GM21447 (cell line): ENCODE data around the gene PPP4R3A.
"Not testable (repeated sequence)": the region's sequence is repeated elsewhere in the genome, so short reads cannot be mapped to it uniquely, and the experiment has no call there.

Experiments
- ATAC-seq: cut with Tn5 transposase; IDR thresholded peaks from one replicate; pipeline ENCODE4 v1.9.1; 2021; ENCODE audit not compliant: unreplicated experiment

PPP4R3A gene

DNA sequence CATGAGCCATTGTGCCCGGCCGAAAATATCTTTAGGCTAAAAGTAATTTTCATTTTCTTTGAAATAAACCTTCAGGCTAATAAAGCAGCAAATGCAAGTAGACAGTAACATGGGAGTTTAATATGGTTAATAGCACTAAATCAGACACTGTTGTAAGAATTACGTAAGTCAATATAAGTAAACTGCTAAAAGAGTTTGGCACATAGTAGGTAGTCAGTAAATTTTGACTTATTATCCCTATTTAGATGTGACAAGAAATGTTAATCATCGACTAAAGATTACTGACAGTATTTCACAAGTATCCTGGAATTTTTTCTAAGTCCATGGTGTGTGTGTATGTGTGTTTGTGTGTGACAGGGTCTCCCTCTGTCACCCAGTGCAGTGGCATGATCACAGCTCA lies 3.9 kb downstream of the PPP4R3A start:
- ATAC-seq: no peak

DNA sequence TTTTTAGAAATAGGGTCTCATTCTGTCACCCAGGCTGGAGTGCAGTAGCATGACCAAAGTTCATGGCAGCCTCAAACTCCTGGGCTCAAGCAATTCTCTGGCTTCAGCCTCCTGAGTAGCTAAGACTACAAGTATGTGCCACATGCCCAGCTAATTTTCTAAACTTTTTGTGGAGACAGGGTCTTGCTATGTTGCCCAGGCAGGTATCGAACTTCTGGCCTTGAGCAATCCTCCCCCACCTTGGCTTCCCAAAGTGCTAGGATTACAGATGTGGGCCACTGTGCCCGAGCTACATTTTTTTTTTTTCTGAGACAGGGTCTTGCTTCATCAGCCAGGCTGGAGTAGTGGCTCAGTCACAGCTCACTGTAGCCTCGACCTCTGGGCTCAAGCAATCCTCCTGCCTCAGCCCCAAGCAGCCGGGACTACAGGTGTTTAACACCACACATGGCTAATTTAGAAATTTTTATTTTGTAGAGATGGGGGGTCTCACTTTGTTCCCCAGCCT lies 7.1 kb downstream of the PPP4R3A start:
- ATAC-seq: no peak

DNA sequence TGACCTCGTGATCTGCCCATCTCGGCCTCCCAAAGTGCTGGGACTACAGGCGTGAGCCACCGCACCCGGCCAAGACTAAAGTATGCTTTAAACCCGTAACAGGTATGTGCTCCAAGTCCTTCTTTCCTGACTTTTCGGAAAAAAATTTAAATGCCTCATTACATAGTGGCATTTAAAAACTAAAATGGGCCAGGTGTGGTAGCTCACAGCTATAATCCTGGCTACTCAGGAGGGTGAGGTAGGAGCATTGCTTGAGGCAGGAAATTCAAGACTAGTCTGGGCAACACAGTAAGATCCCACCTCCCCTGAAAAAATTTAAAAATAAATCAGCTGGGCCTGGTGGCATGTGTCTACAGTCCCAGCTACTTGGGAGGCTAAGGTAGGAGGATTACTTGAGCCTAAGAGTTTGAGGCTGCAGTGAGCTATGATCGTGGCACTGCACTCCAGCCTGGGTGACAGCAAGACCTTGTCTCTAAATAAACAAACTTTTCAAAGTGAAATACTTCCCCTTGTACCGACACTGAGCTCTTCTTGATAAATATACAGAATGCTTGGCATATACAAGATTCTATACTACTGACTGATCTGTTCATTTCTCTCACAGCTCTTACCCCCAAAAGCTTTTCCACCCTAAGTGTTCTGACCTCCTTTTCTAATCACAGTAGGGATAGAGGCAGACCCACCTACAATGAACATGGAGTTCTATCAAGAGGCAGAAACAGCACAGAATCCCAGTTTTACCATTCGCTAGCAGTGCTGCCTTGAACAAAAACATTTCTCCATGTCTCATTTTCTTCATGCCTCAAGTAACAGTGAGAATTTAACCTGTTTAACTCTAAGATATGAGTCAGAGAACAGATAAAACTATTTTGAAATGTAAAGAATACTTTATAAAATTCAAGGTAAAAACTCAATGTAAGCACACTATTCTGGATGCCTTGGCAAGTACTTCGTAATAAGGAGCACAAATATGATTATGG lies 7.9 kb downstream of the PPP4R3A start:
- no peak for ATAC-seq

DNA sequence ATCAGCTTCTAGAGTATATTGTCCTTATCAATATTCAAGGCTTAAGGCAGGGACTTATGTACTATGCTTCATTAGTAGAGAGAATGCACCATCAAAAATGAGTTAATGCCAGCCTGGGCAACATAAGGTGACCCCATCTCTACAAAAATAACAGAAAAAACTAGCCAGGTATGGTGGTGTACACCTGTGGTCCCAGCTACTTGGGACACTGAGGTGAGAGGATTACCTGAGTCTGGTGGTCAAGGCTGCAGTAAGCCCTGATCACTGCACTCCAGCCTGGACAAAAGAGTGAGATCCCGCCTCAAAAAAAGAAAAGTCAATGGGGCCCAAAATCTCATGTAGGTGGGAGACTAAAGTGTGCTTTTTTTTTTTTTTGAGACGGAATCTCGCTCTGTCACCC lies 8.8 kb downstream of the PPP4R3A start:
- ATAC-seq: no peak

DNA sequence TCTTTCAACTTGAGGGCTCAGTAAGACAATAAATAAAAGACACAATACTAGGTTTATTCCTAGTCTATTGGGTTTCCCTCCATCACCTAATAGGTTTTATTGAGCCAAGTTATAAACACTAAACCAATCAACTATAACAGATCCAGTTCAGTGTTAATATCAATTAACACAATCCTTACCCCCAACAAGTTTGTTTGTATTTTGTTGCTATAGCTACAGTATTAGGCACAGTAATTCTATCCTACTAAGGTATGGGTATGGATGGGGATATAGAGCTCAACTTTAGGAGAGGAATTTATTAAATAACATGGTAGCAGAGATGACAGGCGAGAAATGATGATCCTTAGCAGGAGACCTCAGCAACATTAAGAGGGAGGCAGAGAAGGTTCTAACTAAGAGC lies 13.3 kb downstream of the PPP4R3A start:
- ATAC-seq: no peak

DNA sequence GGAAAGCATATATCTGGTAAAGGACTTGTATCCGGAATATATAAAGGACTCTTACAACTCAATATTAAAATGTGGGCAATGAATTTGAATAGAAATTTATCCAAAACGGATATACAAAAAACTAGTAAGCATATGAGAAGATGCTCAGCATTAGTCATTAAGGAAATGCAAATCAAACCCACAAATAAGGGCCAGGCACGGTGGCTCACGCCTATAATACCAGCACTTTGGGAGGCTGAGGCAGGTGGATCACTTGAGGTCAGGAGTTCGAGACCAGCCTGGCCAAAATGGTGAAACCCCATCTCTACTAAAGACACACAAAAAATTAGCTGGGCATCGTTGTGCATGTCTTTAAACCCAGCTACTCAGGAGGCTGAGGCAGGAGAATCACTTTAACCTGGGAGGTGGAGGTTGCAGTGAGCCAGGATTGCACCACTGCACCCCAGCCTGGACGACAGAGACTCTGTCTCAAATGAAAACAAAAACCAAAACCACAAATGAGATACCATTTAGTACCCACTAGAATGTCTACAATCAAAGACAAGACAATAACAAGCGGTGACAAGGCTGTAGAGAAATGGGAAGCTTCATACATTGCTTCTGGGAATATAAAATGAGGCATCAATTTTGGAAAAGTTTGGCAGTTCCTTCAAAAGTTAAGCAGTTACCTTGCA lies 15.6 kb downstream of the PPP4R3A start:
- ATAC-seq: not testable (repeated sequence)

DNA sequence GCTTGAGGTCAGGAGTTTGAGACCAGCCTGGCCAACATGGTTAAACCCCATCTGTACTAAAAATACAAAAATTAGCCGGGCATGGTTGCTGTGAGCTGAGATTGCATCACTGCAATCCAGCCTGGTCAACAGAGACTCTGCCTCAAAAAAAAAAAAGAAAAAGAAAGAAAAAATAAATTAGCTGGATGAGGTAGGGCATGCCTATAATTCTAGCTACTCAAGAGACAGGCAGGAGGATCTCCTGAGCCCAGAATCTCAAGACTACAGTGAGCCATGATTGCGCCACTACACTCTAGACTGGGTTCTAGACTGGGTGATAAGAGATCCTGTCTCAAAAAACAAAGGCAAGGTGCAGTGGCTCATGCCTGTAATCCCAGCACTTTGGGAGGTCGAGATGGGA lies 16.9 kb downstream of the PPP4R3A start:
- ATAC-seq: no peak

DNA sequence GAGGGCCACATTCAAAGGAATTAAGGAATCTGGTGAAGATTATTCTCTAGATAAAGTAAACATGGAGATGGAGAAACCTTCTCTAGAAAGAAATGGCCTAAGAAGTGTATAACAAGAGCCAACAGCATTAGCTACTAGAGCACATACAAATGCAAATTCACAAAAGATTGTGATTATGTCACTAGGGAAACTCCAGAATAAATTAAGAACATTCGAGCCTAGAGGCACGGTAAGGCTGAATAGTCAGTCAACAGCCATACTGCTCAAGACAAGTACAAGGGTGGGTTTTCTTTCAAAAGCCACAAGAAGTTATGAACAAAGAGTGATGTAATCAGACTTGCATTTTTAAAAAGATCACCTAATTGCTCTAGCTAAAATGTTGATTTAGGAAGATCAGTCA lies 25.4 kb downstream of the PPP4R3A start:
- no peak for ATAC-seq

DNA sequence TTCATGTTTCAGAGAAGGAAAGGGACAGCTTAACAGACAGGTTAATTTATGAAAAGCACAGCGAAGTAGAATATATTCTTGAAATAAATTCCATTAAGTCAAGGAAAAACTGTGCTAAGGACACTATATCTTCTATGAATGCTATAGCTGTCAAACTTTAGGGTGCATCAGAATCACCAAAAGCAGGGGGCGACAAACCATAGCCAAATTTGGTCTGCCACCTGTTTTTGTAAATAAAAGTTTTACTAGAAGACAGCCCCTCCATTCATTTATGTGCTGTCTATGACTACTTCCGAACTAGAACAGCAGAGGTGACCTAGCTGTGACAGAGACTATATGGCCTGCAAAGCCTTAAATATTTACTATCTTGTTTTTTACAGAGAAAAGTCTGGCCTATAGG lies 25.9 kb downstream of the PPP4R3A start:
- no peak for ATAC-seq

DNA sequence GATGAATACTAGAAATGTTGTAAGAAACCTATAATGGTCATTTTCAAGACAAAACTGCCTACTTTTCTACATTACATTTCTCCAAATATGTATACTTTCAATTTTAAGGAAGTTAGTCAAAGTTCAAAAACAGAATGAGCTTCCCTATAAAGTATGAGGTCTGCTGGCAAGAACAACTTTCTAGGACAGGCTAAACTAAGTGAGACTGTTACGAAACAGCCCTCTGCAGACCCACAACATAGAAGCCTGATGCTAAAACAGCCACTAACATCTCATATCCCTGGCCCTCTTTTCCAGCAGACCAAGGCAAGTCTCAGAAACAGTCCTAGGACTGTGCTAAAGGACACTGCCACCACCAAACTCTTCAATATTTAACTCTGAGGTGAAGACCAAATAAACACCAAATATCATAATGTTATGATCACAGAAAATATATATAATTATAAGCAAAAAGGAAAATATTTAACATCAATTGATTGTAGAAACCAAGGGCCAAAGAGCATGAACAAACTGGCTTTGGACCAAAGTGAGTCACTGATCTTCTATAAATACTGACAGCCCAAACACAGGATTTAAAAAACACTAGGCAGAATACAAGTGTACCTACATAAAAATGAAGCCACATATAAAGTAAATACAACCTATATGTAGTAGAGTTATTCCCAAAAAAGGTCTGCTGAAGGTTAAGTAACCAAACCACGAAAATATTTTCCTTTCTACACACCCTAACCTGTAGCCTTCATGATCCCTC lies 27.7 kb downstream of the PPP4R3A start:
- no peak for ATAC-seq

DNA sequence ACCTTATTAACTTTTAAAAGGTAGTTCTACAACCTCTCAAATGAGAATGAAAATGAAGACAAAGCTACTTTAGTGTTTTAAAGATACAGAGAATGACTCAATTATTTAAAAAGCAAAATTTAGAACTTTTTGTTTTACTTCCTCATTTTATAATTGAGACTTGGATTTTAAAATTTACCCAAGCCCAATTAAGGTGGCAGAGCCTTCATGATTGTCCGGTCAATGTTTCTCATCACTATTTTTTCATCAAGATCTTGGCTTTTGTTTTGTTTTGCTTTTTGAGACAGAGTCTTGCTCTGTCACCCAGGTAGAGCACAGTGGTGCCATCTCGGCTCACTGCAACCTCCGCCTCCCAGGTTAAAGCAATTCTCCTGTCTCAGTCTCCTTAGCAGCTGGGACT lies 32.7 kb downstream of the PPP4R3A start:
- ATAC-seq: no peak

DNA sequence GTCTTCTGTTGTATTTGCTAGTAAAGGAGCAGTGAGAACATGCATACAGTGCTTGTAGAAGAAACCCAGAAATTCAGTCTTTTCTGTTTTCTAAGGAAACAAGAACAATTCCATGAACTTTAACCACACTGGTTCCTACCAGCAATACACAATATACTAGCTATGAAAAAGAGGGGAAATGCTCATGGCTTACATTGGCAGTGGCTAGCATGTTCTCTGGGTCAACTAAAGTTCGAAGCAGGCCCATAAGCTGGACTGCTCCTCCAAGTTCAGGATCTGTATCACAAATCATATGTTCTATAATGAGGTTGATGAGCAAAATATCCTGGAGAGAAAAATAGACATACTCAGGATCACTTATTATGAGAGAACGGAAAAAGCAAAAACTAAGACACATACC lies 37.1 kb downstream of the PPP4R3A start:
- ATAC-seq: no peak

DNA sequence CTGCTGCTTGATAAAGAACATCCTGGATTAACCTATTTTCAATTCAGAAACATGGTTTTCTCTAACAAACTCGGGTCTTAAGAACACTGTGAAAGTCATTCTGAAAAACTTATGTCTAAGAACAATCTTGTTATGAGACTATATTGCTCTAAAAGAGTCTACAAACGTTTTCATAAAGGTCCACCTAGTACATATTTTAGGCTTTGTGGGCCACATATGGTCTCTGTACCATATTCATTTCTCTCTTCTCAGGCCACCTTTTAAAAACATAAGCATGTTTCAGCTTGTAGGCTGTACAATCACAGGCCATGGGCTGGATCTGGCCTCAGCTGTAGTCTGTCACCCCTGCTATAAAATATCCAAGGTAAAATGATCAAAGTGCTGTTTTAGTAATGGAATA lies 39.9 kb downstream of the PPP4R3A start:
- no peak for ATAC-seq

DNA sequence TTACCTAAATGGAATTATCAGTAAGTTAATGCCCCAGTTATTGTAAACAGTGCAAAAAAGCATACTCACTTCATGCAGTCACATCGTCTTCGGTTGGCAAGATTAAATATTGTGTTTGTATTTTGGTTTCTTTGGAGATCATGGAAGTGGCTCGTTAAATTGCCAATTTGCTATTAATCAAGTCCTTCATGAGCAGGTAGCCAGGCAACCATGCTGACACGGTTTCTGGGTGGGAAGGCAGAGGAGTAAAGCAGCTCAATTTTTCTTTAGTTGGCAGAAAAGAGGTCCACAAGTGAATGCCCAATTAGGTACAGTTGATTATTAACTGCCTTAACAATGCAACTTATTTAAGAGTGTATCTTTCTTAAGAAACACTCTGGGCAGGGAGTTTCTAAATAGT lies 43.9 kb downstream of the PPP4R3A start:
- no peak for ATAC-seq

DNA sequence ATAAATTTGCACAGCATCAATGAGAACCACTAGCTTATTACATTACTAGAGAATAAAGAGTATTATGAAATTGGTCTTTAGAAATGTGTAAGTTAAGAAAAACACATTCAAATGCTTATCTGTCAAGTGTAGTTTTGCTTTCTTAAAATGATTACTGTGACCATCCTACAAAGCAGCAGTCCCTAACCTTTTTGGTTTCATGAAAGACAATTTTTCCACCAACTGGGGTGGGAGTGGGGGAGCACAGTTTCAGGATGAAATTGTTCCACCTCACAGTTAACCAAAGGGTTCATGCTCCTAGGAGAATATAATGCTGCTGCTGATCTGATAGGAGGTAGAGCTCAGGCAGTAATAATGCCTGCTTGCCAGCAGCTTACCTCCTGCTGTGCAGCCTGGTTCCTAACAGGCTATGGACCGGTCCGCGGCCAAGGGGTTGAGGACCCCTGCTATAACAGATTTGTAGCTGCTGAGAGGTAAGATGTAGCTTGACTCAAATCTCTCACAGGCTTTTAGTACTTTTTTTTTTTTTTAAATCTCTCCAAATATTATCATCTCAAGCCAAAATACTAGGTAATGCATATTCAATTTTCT lies 45.4 kb downstream of the PPP4R3A start:
- ATAC-seq: no peak

DNA sequence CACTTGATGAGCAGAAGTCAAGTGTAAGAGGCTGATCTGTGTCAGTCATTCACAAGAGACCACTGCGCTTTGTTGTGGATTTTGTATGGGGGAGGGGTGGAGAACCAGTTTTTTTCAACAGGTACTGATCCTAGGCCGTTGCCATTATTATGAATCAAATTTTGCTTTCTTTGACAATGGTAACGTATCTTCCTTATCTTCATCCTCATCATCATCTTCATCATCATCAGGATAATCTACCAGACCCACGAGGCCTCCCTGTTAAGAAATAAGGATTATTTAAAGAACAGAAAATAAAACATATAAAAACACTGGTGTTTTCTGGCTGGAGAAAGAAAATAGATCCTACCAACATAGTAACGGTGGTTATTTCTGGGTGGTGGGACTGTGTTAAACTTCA lies 51.5 kb downstream of the PPP4R3A start:
- ATAC-seq: no peak

DNA sequence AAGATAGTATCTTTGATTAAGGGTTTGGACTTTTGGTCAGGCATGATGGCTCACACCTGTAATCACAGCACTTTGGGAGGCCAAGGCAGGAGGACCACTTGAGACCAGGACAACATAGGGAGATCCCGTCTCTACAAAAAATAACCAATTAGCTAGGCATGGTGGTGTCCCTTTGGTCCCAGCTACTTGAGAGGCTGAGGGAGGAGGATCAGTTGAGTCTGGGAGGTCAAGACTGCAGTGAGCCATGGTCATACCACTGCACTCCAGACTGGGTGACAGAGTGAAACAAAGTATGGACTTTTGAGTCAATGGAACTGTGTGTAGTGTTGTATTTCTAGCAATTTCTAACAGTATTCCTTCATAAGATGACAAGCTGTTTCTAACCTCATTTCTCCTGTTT lies 53.8 kb downstream of the PPP4R3A start:
- ATAC-seq: no peak

DNA sequence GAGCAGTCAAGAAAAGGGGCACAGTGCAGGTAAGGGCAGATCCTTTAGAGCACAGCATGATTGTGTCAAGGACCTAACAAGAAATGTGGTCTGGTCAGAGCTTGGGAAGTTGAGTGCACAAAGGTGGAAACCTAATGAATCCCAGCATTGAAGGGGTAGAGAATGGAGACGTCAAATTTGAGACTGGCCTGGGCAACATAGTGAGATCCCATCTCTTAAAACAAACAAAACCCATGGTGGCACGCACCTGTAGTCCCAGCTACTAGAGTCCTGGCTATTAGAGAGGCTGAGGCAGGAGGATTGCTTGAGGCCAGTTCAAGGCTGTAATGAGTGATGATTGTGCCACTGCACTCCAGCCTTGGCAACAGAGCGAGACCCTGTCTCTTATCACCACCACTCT lies 55.5 kb downstream of the PPP4R3A start:
- ATAC-seq: no peak

DNA sequence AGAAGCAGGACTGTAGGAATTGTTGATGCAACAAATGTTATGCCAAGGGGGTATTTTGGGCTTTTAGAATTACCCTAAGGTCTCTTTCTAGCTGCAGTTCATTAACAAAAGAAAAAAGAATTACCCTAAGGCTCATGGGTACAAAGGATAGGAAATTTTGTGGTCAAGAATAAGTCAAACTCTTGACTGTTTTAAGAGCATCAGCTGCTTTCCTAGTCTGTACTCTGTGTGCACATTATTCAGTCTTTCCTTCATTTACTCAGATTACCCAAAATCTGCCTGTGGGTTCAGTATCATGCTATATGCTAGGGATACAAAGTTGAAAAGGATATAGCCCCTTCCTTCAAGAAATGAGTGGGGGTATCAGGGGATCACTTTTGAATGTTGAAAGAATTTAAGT lies 56.0 kb downstream of the PPP4R3A start:
- no peak for ATAC-seq

DNA sequence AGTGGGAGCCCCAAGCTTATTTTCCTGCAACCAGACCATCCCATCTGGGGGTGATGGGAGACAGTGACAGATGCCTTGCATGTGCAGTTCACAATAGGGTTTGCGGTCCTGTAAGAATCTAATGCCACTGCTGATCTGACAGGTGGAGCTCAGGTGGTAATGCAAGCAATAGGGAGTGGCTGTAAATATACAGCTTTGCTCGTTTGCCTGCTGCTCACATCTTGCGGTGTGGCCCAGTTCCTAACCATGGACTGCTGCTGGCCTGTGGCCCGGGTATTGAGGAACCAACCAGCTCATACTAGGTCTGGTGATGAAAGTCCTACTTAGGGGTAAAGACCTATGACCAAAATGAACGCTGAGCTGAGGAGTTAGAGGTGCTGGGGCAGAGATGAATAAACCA lies 56.4 kb downstream of the PPP4R3A start:
- no peak for ATAC-seq
